ENCODE measurements around the gene EFHD2.

Gene EFHD2

GRCh38 chr1:15402809-15403450 is 6.8 kb upstream of the EFHD2 start:
- no peak overlapping the region for H3K4me3 ChIP-seq (ENCODE audit: low read depth in 1 of 5, low read length in 5 of 5)
- H3K36me3 ChIP-seq (ENCODE audit: control insufficient read depth in 5 of 5, insufficient read depth in 5 of 5, low read length in 5 of 5), result no peaks in the 10 kb centered on the region
- H3K27ac ChIP-seq (ENCODE audit: low read depth, low read length), result no peak overlapping the region
- no peak overlapping the region for H3K9ac ChIP-seq (ENCODE audit: low read length in 5 of 5)
- peaks cover 0 to 13% (median 12%) of the 10 kb centered on the region in 5 donors for H3K4me1 ChIP-seq (ENCODE audit: control insufficient read depth in 5 of 5, insufficient read depth in 5 of 5, low read length in 5 of 5)
- H3K9me3 ChIP-seq (ENCODE audit: control insufficient read depth in 5 of 5, low read length in 5 of 5), result peaks cover 3 to 14% (median 10%) of the 10 kb centered on the region in 5 donors
- no peaks in the 10 kb centered on the region for H3K27me3 ChIP-seq (ENCODE audit: control insufficient read depth in 5 of 5, insufficient read depth in 4 of 5, low read length in 5 of 5)

DNA sequence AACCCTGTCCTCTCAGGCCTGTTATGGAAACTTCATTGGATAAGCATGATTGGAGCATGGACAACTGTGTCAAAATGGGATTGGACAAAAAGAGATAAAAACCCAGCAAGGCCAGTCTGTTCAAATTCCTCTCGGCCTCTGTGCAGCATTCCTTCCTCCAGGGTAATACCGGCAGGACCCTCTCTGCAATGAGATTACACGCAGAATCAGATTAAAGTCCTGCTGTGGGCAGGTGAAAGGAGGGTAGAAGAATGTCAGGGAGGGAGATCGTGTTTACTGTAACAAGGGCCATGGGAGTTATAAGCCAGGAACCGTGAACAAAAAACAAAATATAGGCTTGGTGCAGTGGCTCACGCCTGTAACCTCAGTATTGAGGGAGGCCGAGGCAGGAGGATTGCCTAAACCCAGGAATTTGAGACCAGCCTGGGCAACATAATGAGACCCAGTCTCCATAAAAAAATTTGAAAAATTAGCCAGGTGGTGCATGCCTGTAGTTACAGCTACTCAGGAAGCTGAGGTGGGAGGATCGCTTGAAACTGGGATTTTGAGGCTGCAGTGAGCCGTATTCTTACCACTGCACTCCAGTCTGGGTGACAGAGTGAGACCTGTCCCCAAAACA is 5.6 kb upstream of the EFHD2 start:
- no peak overlapping the region for H3K9ac ChIP-seq (ENCODE audit: low read length in 5 of 5)
- no peak overlapping the region for H3K4me3 ChIP-seq (ENCODE audit: low read depth in 1 of 5, low read length in 5 of 5)
- peaks cover 0 to 18% (median 16%) of the 10 kb centered on the region in 5 donors for H3K4me1 ChIP-seq (ENCODE audit: control insufficient read depth in 5 of 5, insufficient read depth in 5 of 5, low read length in 5 of 5)
- no peak overlapping the region for H3K27ac ChIP-seq (ENCODE audit: low read depth, low read length)
- peaks cover 3 to 14% (median 10%) of the 10 kb centered on the region in 5 donors for H3K9me3 ChIP-seq (ENCODE audit: control insufficient read depth in 5 of 5, low read length in 5 of 5)
- no peaks in the 10 kb centered on the region for H3K27me3 ChIP-seq (ENCODE audit: control insufficient read depth in 5 of 5, insufficient read depth in 4 of 5, low read length in 5 of 5)
- no peaks in the 10 kb centered on the region for H3K36me3 ChIP-seq (ENCODE audit: control insufficient read depth in 5 of 5, insufficient read depth in 5 of 5, low read length in 5 of 5)

DNA sequence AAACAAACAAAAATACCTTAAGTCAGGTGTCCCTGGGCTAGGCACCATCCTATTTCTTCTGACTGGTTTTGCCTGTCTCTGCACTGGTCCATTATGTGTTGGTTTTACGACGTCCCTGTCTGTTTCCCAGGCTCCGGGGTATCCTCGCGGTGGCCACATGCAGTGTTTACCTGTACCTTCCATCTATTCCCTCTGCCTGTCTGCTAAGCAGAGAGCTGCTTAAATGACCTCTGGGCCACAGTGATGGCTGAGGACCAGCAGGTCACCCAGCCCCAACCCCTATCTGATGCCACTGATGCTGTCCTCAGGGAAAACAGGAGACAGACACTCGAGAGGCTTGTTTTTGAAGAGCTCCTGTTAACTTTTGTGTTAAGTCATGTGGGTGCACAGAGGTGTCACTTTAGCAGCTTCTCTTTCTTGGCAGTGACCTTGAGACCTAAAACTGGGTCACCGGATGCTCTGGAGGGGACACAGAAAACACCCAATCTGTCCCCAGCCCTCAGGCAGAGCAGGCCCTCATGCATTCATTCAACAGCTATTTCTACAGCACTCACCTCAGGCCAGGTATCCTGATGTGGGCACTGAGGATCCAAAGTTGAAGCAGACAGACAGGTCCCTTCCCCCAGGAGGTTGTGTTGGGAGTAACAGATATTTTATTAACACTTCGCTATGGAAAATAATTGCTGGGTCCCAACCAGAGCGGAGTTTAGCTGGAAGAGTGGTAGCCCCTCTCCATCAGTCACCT is 4.4 kb upstream of the EFHD2 start:
- Histone ChIP-seq H3K4me3 (ENCODE audit: low read depth in 1 of 5, low read length in 5 of 5) (no peak overlapping the region), H3K36me3 (ENCODE audit: control insufficient read depth in 5 of 5, insufficient read depth in 5 of 5, low read length in 5 of 5) (no peaks in the 10 kb centered on the region), H3K9me3 (ENCODE audit: control insufficient read depth in 5 of 5, low read length in 5 of 5) (peaks cover 0 to 3% (median 0%) of the 10 kb centered on the region in 5 donors), H3K27me3 (ENCODE audit: control insufficient read depth in 5 of 5, insufficient read depth in 4 of 5, low read length in 5 of 5) (no peaks in the 10 kb centered on the region), H3K4me1 (ENCODE audit: control insufficient read depth in 5 of 5, insufficient read depth in 5 of 5, low read length in 5 of 5) (peaks cover 0 to 22% (median 20%) of the 10 kb centered on the region in 5 donors), H3K9ac (ENCODE audit: low read length in 5 of 5) (no peak overlapping the region), H3K27ac (ENCODE audit: low read depth, low read length) (no peak overlapping the region)

DNA sequence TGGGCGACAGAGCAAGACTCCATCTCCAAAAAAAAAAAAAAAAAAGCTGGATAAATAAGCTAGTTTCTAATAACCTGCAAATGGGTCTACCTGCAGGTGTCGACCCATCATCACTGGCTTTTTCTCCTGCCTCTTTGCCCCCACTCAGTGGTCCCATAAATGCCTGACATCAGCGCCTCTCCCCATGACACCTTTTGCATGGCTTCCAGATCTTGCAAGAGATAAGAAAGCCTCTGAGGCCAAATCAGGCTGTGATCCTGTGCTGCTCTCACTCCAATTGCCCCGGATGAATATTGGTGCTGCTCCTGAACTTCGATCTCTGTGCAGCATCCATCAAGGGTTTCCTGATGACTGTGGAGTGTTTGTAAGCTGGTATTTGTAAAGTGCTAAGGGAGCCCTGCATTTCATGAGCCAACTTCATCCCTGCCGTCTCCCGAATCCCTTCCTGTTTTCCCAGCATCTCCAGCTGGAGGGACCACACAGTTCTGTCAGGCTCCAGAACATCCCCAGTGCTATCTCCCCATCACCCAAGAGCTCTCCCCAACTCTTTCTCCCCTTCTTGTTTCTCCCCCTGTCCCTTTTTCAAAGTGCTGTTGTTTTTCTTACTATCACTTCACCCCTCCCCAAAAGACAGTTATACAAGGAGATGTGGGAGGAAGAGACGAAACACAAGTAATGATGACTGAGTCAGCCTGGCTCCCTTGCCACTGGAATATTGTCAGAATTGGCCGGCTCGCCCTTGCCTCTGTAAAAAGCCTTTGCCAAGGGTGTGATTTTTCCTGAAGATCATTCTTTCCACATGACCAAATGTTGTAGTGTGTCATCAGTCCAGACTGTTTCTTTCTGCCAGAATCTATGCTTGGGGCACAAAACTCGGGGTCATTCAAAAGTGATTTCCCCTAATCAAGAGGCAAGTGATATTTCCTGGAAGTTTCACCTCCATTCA is 2.8 kb upstream of the EFHD2 start:
- Histone ChIP-seq H3K9ac (ENCODE audit: low read length in 5 of 5) (no peak overlapping the region), H3K4me1 (ENCODE audit: control insufficient read depth in 5 of 5, insufficient read depth in 5 of 5, low read length in 5 of 5) (peaks cover 0 to 38% (median 34%) of the 10 kb centered on the region in 5 donors), H3K4me3 (ENCODE audit: low read depth in 1 of 5, low read length in 5 of 5) (no peak overlapping the region), H3K27ac (ENCODE audit: low read depth, low read length) (peak overlapping the region; percentile 46), H3K9me3 (ENCODE audit: control insufficient read depth in 5 of 5, low read length in 5 of 5) (no peaks in the 10 kb centered on the region), H3K36me3 (ENCODE audit: control insufficient read depth in 5 of 5, insufficient read depth in 5 of 5, low read length in 5 of 5) (no peaks in the 10 kb centered on the region), H3K27me3 (ENCODE audit: control insufficient read depth in 5 of 5, insufficient read depth in 4 of 5, low read length in 5 of 5) (no peaks in the 10 kb centered on the region)

DNA sequence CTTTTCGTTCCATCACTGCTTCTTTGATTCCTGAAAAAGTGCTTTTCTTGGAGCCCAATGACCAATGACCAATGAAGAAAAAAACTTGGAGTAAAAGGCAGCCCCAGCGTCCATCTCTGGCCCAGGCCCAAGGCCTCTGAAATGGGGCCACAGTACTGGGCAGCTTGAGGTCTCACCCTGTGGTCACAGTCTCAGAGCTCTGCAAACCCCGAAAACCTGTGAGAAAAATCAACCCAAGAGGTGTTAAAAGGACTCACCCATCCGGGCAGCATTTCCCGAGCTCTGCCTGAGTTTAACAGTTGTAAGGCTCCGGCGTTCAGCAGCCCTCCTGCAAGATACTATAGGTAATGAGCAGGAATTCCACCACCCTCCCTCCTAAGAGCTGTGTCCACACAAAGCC is 2.1 kb upstream of the EFHD2 start:
- peaks cover 0 to 45% (median 40%) of the 10 kb centered on the region in 5 donors for H3K4me1 ChIP-seq (ENCODE audit: control insufficient read depth in 5 of 5, insufficient read depth in 5 of 5, low read length in 5 of 5)
- H3K27ac ChIP-seq (ENCODE audit: low read depth, low read length), result peak overlapping the region; percentile 46

DNA sequence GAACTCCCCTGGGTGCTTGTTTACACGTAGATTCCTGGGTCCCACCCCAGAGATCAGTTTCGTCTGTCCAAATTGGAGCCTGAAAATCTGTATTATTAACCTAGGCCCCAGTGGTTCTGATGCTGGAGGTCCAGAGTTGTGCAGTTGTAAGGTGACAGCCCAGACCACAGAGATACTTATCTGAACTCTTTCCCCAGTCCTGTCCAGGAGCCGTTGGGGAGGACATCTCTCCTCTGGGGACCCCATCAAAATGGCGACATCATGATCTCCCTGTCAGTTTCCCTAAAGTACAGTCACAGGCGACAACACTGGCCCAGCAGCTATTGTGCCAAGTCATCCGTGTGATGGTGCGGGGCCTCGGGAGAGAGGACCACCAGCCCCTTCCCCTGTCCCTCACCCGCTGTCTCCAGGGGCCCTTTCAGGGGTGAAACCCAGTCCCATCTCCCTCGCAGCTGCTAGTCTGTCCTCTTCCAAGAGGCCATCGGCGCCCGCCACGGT is 749 bp upstream of the EFHD2 start:
- H3K9ac ChIP-seq (ENCODE audit: low read length in 5 of 5), result peak overlapping the region in 2 of 5 donors; percentile 5 to 52

More for the DNA sequence above, 2.1 kb upstream of the EFHD2 start:
- no peaks in the 10 kb centered on the region for H3K36me3 ChIP-seq (ENCODE audit: control insufficient read depth in 5 of 5, insufficient read depth in 5 of 5, low read length in 5 of 5)
- no peak overlapping the region for H3K9ac ChIP-seq (ENCODE audit: low read length in 5 of 5)
- H3K27me3 ChIP-seq (ENCODE audit: control insufficient read depth in 5 of 5, insufficient read depth in 4 of 5, low read length in 5 of 5), result no peaks in the 10 kb centered on the region
- no peaks in the 10 kb centered on the region for H3K9me3 ChIP-seq (ENCODE audit: control insufficient read depth in 5 of 5, low read length in 5 of 5)
- H3K4me3 ChIP-seq (ENCODE audit: low read depth in 1 of 5, low read length in 5 of 5), result no peak overlapping the region

GRCh38 chr1:15410223-15410883 is 665 bp downstream of the EFHD2 start:
- H3K27me3 ChIP-seq (ENCODE audit: control insufficient read depth in 5 of 5, insufficient read depth in 4 of 5, low read length in 5 of 5), result no peaks in the 10 kb centered on the region
- peak overlapping the region; percentile 16 for H3K27ac ChIP-seq (ENCODE audit: low read depth, low read length)
- peaks cover 0 to 7% (median 0%) of the 10 kb centered on the region in 5 donors for H3K36me3 ChIP-seq (ENCODE audit: control insufficient read depth in 5 of 5, insufficient read depth in 5 of 5, low read length in 5 of 5)
- no peaks in the 10 kb centered on the region for H3K9me3 ChIP-seq (ENCODE audit: control insufficient read depth in 5 of 5, low read length in 5 of 5)
- peaks cover 0 to 73% (median 56%) of the 10 kb centered on the region in 5 donors for H3K4me1 ChIP-seq (ENCODE audit: control insufficient read depth in 5 of 5, insufficient read depth in 5 of 5, low read length in 5 of 5)
- peak overlapping the region; percentile 72 to 92 (median 82) for H3K4me3 ChIP-seq (ENCODE audit: low read depth in 1 of 5, low read length in 5 of 5)
- H3K9ac ChIP-seq (ENCODE audit: low read length in 5 of 5), result peak overlapping the region; percentile 28 to 84 (median 82)

More for the DNA sequence above, 749 bp upstream of the EFHD2 start:
- no peaks in the 10 kb centered on the region for H3K9me3 ChIP-seq (ENCODE audit: control insufficient read depth in 5 of 5, low read length in 5 of 5)
- no peaks in the 10 kb centered on the region for H3K27me3 ChIP-seq (ENCODE audit: control insufficient read depth in 5 of 5, insufficient read depth in 4 of 5, low read length in 5 of 5)
- peak overlapping the region; percentile 53 to 89 (median 79) for H3K4me3 ChIP-seq (ENCODE audit: low read depth in 1 of 5, low read length in 5 of 5)
- peak overlapping the region; percentile 10 for H3K27ac ChIP-seq (ENCODE audit: low read depth, low read length)
- H3K4me1 ChIP-seq (ENCODE audit: control insufficient read depth in 5 of 5, insufficient read depth in 5 of 5, low read length in 5 of 5), result peaks cover 0 to 59% (median 45%) of the 10 kb centered on the region in 5 donors
- H3K36me3 ChIP-seq (ENCODE audit: control insufficient read depth in 5 of 5, insufficient read depth in 5 of 5, low read length in 5 of 5), result peaks cover 0 to 2% (median 0%) of the 10 kb centered on the region in 5 donors

GRCh38 chr1:15410884-15411245 is 1.2 kb downstream of the EFHD2 start:
- Histone ChIP-seq H3K9me3 (ENCODE audit: control insufficient read depth in 5 of 5, low read length in 5 of 5) (no peaks in the 10 kb centered on the region), H3K27ac (ENCODE audit: low read depth, low read length) (peak overlapping the region; percentile 16), H3K9ac (ENCODE audit: low read length in 5 of 5) (peak overlapping the region; percentile 28 to 84 (median 82)), H3K27me3 (ENCODE audit: control insufficient read depth in 5 of 5, insufficient read depth in 4 of 5, low read length in 5 of 5) (no peaks in the 10 kb centered on the region), H3K36me3 (ENCODE audit: control insufficient read depth in 5 of 5, insufficient read depth in 5 of 5, low read length in 5 of 5) (peaks cover 0 to 7% (median 0%) of the 10 kb centered on the region in 5 donors), H3K4me1 (ENCODE audit: control insufficient read depth in 5 of 5, insufficient read depth in 5 of 5, low read length in 5 of 5) (peaks cover 0 to 78% (median 59%) of the 10 kb centered on the region in 5 donors), H3K4me3 (ENCODE audit: low read depth in 1 of 5, low read length in 5 of 5) (peak overlapping the region; percentile 72 to 92 (median 82))
